GM12878 (cell line): ENCODE measurements around the gene PSMB7. TPM values are rescaled to one million over a fixed set of nuclear protein-coding genes. Genes with fewer than 3 reads are reported as not detected.
A peak's percentile ranks its signal among the peaks of the same experiment; 100 is the strongest.

ENCODE experiments used
- ATAC-seq: fragments of 200-7000 bp; cut with Tn5 transposase; 3 replicates; pipeline ENCODE4 v1.9.1; 2020; ENCODE audit warnings: mild to moderate bottlenecking, moderate library complexity
- BruUV-seq: library from RNA; stranded (reverse); fragments of 400-500 nt; replicated peaks from 2 replicates; lab custom pipeline; 2021; lab: Mats Ljungman, UMichigan
- CTCF ChIA-PET: fragments of 300-600 bp; sonication (Branson Sonifier 250); formaldehyde crosslinking; extraction: SDS; loops from one replicate; lab custom pipeline; 2021; ENCODE audit warnings: inconsistent platforms; lab: Yijun Ruan, JAX
- POLR2A ChIA-PET: fragments of 350-600 bp; formaldehyde crosslinking; extraction: SDS; loops from one replicate; lab custom pipeline; 2021; ENCODE audit warnings: inconsistent platforms; lab: Charles Lee
- RAD21 ChIA-PET: fragments of 300-600 bp; sonication (Branson Sonifier 250); formaldehyde crosslinking; loops from one replicate; lab custom pipeline; 2023; ENCODE audit warnings: antibody characterized with exemption; ENCODE audit not compliant: unreplicated experiment; lab: Charles Lee
- SMC1A ChIA-PET: fragments of 300-600 bp; sonication (Branson Sonifier 250); formaldehyde crosslinking; loops from one replicate; lab custom pipeline; 2023; ENCODE audit not compliant: unreplicated experiment, uncharacterized antibody; lab: Charles Lee
- DNase-seq: peaks from one replicate; pipeline ENCODE4 v3.0.0-alpha.2; 2011; ENCODE audit warnings: low read depth, low spot score
- FAIRE-seq: peaks from 3 replicates; lab custom pipeline; 2011; peaks lifted over from hg19 to GRCh38; lab: Jason Lieb, UNC
- H2AFZ ChIP-seq: 2 replicates; pipeline ENCODE4 v1.6.0; 2011; ENCODE audit warnings: low read depth, low read length, control low read depth; ENCODE audit not compliant: control insufficient read depth
- H3K27ac ChIP-seq: 2 replicates; pipeline ENCODE4 v1.5.1; 2011; ENCODE audit warnings: control low read depth; ENCODE audit not compliant: control insufficient read depth, insufficient read depth
- H3K27me3 ChIP-seq, 2 experiments: replicated peaks in 1 of 2; 2 replicates each; pipeline versions ENCODE4 v1.6.0 to v1.6.1; 2011; ENCODE audit warnings: low read length in 1 of 2; ENCODE audit not compliant: control insufficient read depth in 2 of 2, insufficient read depth in 2 of 2
- H3K36me3 ChIP-seq, 2 experiments: 2 replicates each; pipeline ENCODE4 v1.5.1; 2011; ENCODE audit warnings: low read length in 1 of 2; ENCODE audit not compliant: control insufficient read depth in 2 of 2, insufficient read depth in 2 of 2
- H3K4me1 ChIP-seq: 2 replicates; pipeline ENCODE4 v1.6.1; 2011; ENCODE audit warnings: mild to moderate bottlenecking, low read length, moderate library complexity, mixed read lengths; ENCODE audit not compliant: control insufficient read depth, insufficient read depth
- H3K4me2 ChIP-seq: 2 replicates; pipeline ENCODE4 v1.6.0; 2011; ENCODE audit warnings: control low read depth; ENCODE audit not compliant: control insufficient read depth, insufficient read depth
- H3K4me3 ChIP-seq: fragments of 200-600 bp; sonication (generic); 2 replicates; pipeline ENCODE4 v1.5.1; 2016
- H3K79me2 ChIP-seq: 2 replicates; pipeline ENCODE4 v1.6.0; 2011; ENCODE audit warnings: low read length; ENCODE audit not compliant: control insufficient read depth, insufficient read depth
- H3K9ac ChIP-seq: 2 replicates; pipeline ENCODE4 v1.8.0; 2011; ENCODE audit warnings: low read length, control low read depth, mixed read lengths; ENCODE audit not compliant: control insufficient read depth, insufficient read depth
- H3K9me3 ChIP-seq: replicated peaks from 3 replicates; pipeline ENCODE4 v1.5.1; 2011; ENCODE audit warnings: mild to moderate bottlenecking, low read length; ENCODE audit not compliant: control insufficient read depth, insufficient read depth
- H4K20me1 ChIP-seq: 2 replicates; pipeline ENCODE4 v1.6.0; 2011; ENCODE audit not compliant: control insufficient read depth, insufficient read depth
- ATF2 ChIP-seq: IDR thresholded peaks from 2 replicates; pipeline ENCODE4 v1.6.1; 2012; ENCODE audit warnings: low read length, inconsistent platforms
- BHLHE40 ChIP-seq, 2 experiments: fragments of 450-650 bp in 1 of 2; IDR thresholded peaks; 2 replicates each; pipeline ENCODE4 v1.6.1; 2011 to 2017; ENCODE audit warnings: low read depth in 2 of 2, borderline replicate concordance in 1 of 2, improper control_type of control experiment in 1 of 2, low read length in 1 of 2, mild to moderate bottlenecking in 1 of 2
- ESRRA ChIP-seq: IDR thresholded peaks from 2 replicates; pipeline ENCODE4 v1.6.1; 2012; ENCODE audit warnings: mild to moderate bottlenecking, low read length, improper control_type of control experiment
- PML ChIP-seq: IDR thresholded peaks from 2 replicates; pipeline ENCODE4 v1.6.1; 2012; ENCODE audit warnings: low read length, inconsistent platforms
- POLR2A ChIP-seq: IDR thresholded peaks from 2 replicates; pipeline ENCODE4 v1.6.1; 2011; ENCODE audit warnings: low read depth, mild to moderate bottlenecking, low read length
- POLR2AphosphoS2 ChIP-seq: IDR thresholded peaks from 2 replicates; pipeline ENCODE4 v1.6.1; 2011; ENCODE audit warnings: low read depth, mild to moderate bottlenecking, low read length, improper control_type of control experiment, moderate library complexity
- WGBS: methylation state at CpG from one replicate; pipeline ENCODE4 v1.1.6; 2016; ENCODE audit warnings: low lambda C conversion rate; ENCODE audit not compliant: insufficient replicate concordance, insufficient coverage; ENCODE audit errors: missing lambda C conversion rate; 5-methylcytosine and 5-hydroxymethylcytosine counted together
- in situ Hi-C: fragments of 300-500 bp; cut with MboI; formaldehyde crosslinking; loops from 9 replicates; pipeline ENCODE4 v1.14.3; 2018; ENCODE audit warnings: mixed read lengths
- intact Hi-C: fragments of 100-400 bp; cut with micrococcal nuclease; formaldehyde crosslinking; loops from one replicate; pipeline ENCODE4 v1.14.2; 2022; ENCODE audit not compliant: unreplicated experiment
- polyA plus RNA-seq, 11 experiments: library from polyadenylated mRNA; depleted of rRNA in 4 of 11; unstranded in 6 of 11; stranded (reverse) in 5 of 11; fragments of >200 nt; fragmentation: Nextera tagmentation in 4 of 11; fragmentation: Illumina TruSeq in 1 of 11; extraction: Ambion mirVana in 4 of 11; extraction: Trizol in 1 of 11; gene quantifications; 1 replicate in 1 of 11; 2 replicates in 10 of 11; pipeline versions ENCODE4 v1.2.1 to v1.2.3, GENCODE V29; 2011 to 2016; ENCODE audit warnings: inconsistent platforms in 2 of 11, missing spikeins in 2 of 11, low read depth in 1 of 11
- total RNA-seq, 4 experiments: library from RNA; depleted of rRNA in 3 of 4; stranded (reverse); fragments of >200 nt in 3 of 4; fragmentation: Illumina TruSeq in 1 of 4; extraction: Trizol in 1 of 4; gene quantifications; 2 replicates each; pipeline versions ENCODE4 v1.2.1 to v1.2.3, GENCODE V29; 2013 to 2021

PSMB7 gene
- total and polyA plus RNA-seq, 10 of the 15 experiments (the other 5 are each of a cell fraction or from before 2014, with no cell fraction given) = 174 to 564 (median 268) TPM

GRCh38 chr9:124350494-124351263, 64.6 kb downstream of the PSMB7 start:
- H3K27ac ChIP-seq = no peak overlapping the region
- no peak for TF ChIP-seq BHLHE40 (IDR thresholded peaks at IDR 0.05; ENCODE audit: borderline replicate concordance in 1 of 2, low read depth in 2 of 2, low read length in 1 of 2)
- peak; percentile 80 for TF ChIP-seq POLR2A
- TF ChIP-seq PML = peak; percentile 37; the same call in 1 of the 2 replicates
- ChIA-PET RAD21 (no interaction called here), POLR2A (interaction anchor here (0.6 kb wide), 1 partner anchor 20 kb away, joined by 7 read pairs; no protein-coding TSS in a partner anchor), SMC1A (interaction anchor here (2.2 kb wide), 1 partner anchor 224 kb away, joined by 7 read pairs; no protein-coding TSS in a partner anchor), CTCF (interaction anchor here (1.2 kb wide), 1 partner anchor 224 kb away, joined by 4 read pairs; no protein-coding TSS in a partner anchor)
- no peaks in the 10 kb centered on the region for H3K9me3 ChIP-seq
- no peak overlapping the region for H3K4me3 ChIP-seq
- DNase-seq (no peak), FAIRE-seq (no peak), ATAC-seq (no peak)
- H2AFZ ChIP-seq = no peak overlapping the region
- no peaks in the 10 kb centered on the region for H3K4me1 ChIP-seq
- peaks cover 51 to 67% of the 10 kb centered on the region in 2 experiments for H3K36me3 ChIP-seq
- no peak overlapping the region for H3K4me2 ChIP-seq
- H3K79me2 ChIP-seq = no peaks in the 10 kb centered on the region
- in situ Hi-C loops (no loop called here), intact Hi-C loops (loop anchor here (10.0 kb wide), 2 partner anchors 226 to 386 kb away; no protein-coding TSS in a partner anchor)
- 98% methylated on average over 16 of the region's 16 CpGs for WGBS
- H3K9ac ChIP-seq = no peak overlapping the region
- no TSS peak for BruUV-seq
- 0 out of 2 replicates have a peak, but pooled peaks cover 8% of the 10 kb centered on the region for H4K20me1 ChIP-seq
- no peaks in the 10 kb centered on the region for H3K27me3 ChIP-seq

- RAD21 ChIA-PET = no interaction called here
- Histone ChIP-seq H3K4me2 (no peak overlapping the region), H3K27me3 (no peaks in the 10 kb centered on the region), H3K4me1 (no peaks in the 10 kb centered on the region), H4K20me1 (0 out of 2 replicates have a peak, but pooled peaks cover 8% of the 10 kb centered on the region), H3K27ac (no peak overlapping the region), H2AFZ (no peak overlapping the region), H3K36me3 (peaks cover 52 to 65% of the 10 kb centered on the region in 2 experiments), H3K9ac (no peak overlapping the region), H3K9me3 (no peaks in the 10 kb centered on the region), H3K79me2 (no peaks in the 10 kb centered on the region), H3K4me3 (no peak overlapping the region)
- CTCF ChIA-PET = interaction anchor here (1.2 kb wide), 1 partner anchor 223 kb away, joined by 4 read pairs; no protein-coding TSS in a partner anchor
- no peak for ATAC-seq
- DNase-seq = no peak
- no TSS peak for BruUV-seq
- 91% methylated on average over 25 of the region's 25 CpGs for WGBS
- POLR2A ChIA-PET = no interaction called here
- FAIRE-seq = no peak
- TF ChIP-seq POLR2AphosphoS2 (0 out of 2 replicates have a peak, but pooled peaks have one; percentile 42), ESRRA (no peak), ATF2 (peak; percentile 9; the same call in 1 of the 2 replicates)
- in situ Hi-C loops = no loop called here
- SMC1A ChIA-PET = interaction anchor here (2.2 kb wide), 1 partner anchor 223 kb away, joined by 7 read pairs; no protein-coding TSS in a partner anchor
- intact Hi-C loops = loop anchor here (10.0 kb wide), 2 partner anchors 225 to 385 kb away; no protein-coding TSS in a partner anchor
Observed at GRCh38 chr9:124349675-124350493, 65.4 kb downstream of the PSMB7 start.
